Psoas muscle (tissue), 7 donors: ENCODE measurements around the gene TP53I3. TPM values are rescaled to one million over a fixed set of nuclear protein-coding genes. Genes with fewer than 3 reads are reported as not detected.

Experiments used
- polyA plus RNA-seq, 3 donors: library from polyadenylated mRNA; stranded (reverse); fragments of 200-250 nt; gene quantifications; one replicate each; pipeline ENCODE4 v1.2.3, GENCODE V29; 2013
- total RNA-seq, 4 donors: library from RNA; stranded (reverse); fragmentation: NEBNext Ultra II Directional in 2 of 4; extraction: Animal tissue kit (Norgen Biotek cat#: 25700) in 2 of 4; gene quantifications; one replicate each; pipeline versions ENCODE4 v1.2.1 to v1.2.4, GENCODE V29; 2021 to 2023
- donor health status: healthy with polysubstance abuse.
- donor health status: DM: no; HTN: no; CAD: no; lungs with moderate emphysema.
- donor health status: Bipolar disorder and iron deficiency.
- donor health status: healthy.
- donor health status: DM: no; HTN: no; CAD: no.
- donor health status: DM: no; HTN: no; CAD: no.
- donor health status: DM: yes; HTN: yes; CAD: no.

Gene TP53I3
- total and polyA plus RNA-seq, 7 donors: 1.3 to 5.6 (median 3.2) TPM

Other genes with a start within 250 kb of the TP53I3 start
- 10 to 100 TPM in 1 of 4 donors, 1 to 10 TPM in 3; 7.7 to 12.5 (median 8.4) TPM for gene ATAD2B, start 157.7 kb downstream of the TP53I3 start, total RNA-seq
- 1 to 10 TPM; 2.6 to 5.6 (median 3.0) TPM for gene ATAD2B, start 157.7 kb downstream of the TP53I3 start, polyA plus RNA-seq
- 10 to 100 TPM; 20.4 to 23.5 (median 20.8) TPM for gene UBXN2A, start 144.4 kb downstream of the TP53I3 start, total RNA-seq
- 10 to 100 TPM; 12.0 to 33.9 (median 19.0) TPM for gene UBXN2A, start 144.4 kb downstream of the TP53I3 start, polyA plus RNA-seq
- gene MFSD2B, start 74.7 kb downstream of the TP53I3 start, total RNA-seq: under 1 TPM in 2 of 4 donors, not detected in 2; 0.27 to 0.28 TPM
- gene MFSD2B, start 74.7 kb downstream of the TP53I3 start, polyA plus RNA-seq: under 1 TPM; 0.03 to 0.12 (median 0.07) TPM
- 10 to 100 TPM in 2 of 4 donors, 1 to 10 TPM in 2; 6.5 to 14.6 (median 9.7) TPM for gene WDCP, start 37.4 kb downstream of the TP53I3 start, total RNA-seq
- gene WDCP, start 37.4 kb downstream of the TP53I3 start, polyA plus RNA-seq: 10 to 100 TPM in 1 of 3 donors, 1 to 10 TPM in 2; 4.6 to 17.3 (median 5.0) TPM
- 1 to 10 TPM in 1 of 4 donors, under 1 TPM in 3; 0.46 to 1.8 (median 0.75) TPM for gene FKBP1B, start 35.1 kb downstream of the TP53I3 start, total RNA-seq
- gene FKBP1B, start 35.1 kb downstream of the TP53I3 start, polyA plus RNA-seq: 1 to 10 TPM; 1.3 to 2.7 (median 2.1) TPM
- 10 to 100 TPM; 44.2 to 60.5 (median 55.5) TPM for gene SF3B6, start 8.5 kb downstream of the TP53I3 start, total RNA-seq
- gene SF3B6, start 8.5 kb downstream of the TP53I3 start, polyA plus RNA-seq: 100 to 1,000 TPM in 1 of 3 donors, 10 to 100 TPM in 2; 68.2 to 116 (median 90.8) TPM
- under 1 TPM in 3 of 4 donors, not detected in 1; 0.24 to 0.45 (median 0.34) TPM for gene PFN4, start 38.5 kb upstream of the TP53I3 start, total RNA-seq
- 1 to 10 TPM in 1 of 3 donors, under 1 TPM in 2; 0.18 to 1.2 (median 0.35) TPM for gene PFN4, start 38.5 kb upstream of the TP53I3 start, polyA plus RNA-seq
- gene FAM228B, start 38.6 kb upstream of the TP53I3 start, total RNA-seq: 10 to 100 TPM; 12.4 to 30.1 (median 12.8) TPM
- 1 to 10 TPM; 2.5 to 6.9 (median 5.2) TPM for gene FAM228B, start 38.6 kb upstream of the TP53I3 start, polyA plus RNA-seq
- gene FAM228A, start 90.2 kb upstream of the TP53I3 start, total RNA-seq: under 1 TPM in 3 of 4 donors, not detected in 1; 0.50 to 0.69 (median 0.58) TPM
- under 1 TPM; 0.04 to 0.24 (median 0.23) TPM for gene FAM228A, start 90.2 kb upstream of the TP53I3 start, polyA plus RNA-seq